Effector memory CD8-positive, alpha-beta T cell (primary cell): Measurements from ENCODE around the gene GYS1.

Source experiments
- ATAC-seq: fragments of 150-1000 bp; cut with Tn5 transposase; replicated peaks from 2 replicates; pipeline ENCODE4 v1.10.0; 2021; ENCODE audit warnings: mild to moderate bottlenecking, moderate library complexity
- DNase-seq, 3 experiments: peaks; one replicate each; pipeline ENCODE4 v3.0.0; 2021
- H3K27ac Mint-ChIP-seq, 2 donors: one replicate each; pipeline ENCODE4 v1.8.0; 2022; ENCODE audit warnings: mild to moderate bottlenecking in 2 of 2, mixed read lengths in 2 of 2, moderate library complexity in 2 of 2
- H3K27me3 Mint-ChIP-seq, 2 donors: one replicate each; pipeline ENCODE4 v1.8.0; 2022; ENCODE audit warnings: mixed read lengths in 2 of 2
- H3K36me3 Mint-ChIP-seq: one replicate; pipeline ENCODE4 v1.8.0; 2022; ENCODE audit warnings: mild to moderate bottlenecking, moderate library complexity, mixed read lengths; ENCODE audit not compliant: insufficient read depth
- H3K4me1 Mint-ChIP-seq, 2 donors: one replicate each; pipeline ENCODE4 v1.8.0; 2022; ENCODE audit warnings: low read depth in 2 of 2, mixed read lengths in 2 of 2
- H3K4me3 Mint-ChIP-seq, 2 donors: one replicate each; pipeline ENCODE4 v1.8.0; 2022; ENCODE audit warnings: mild to moderate bottlenecking in 2 of 2, mixed read lengths in 2 of 2, moderate library complexity in 2 of 2
- H3K9me3 Mint-ChIP-seq, 2 donors: one replicate each; pipeline ENCODE4 v1.8.0; 2022; ENCODE audit warnings: mixed read lengths in 2 of 2

GYS1 gene

DNA sequence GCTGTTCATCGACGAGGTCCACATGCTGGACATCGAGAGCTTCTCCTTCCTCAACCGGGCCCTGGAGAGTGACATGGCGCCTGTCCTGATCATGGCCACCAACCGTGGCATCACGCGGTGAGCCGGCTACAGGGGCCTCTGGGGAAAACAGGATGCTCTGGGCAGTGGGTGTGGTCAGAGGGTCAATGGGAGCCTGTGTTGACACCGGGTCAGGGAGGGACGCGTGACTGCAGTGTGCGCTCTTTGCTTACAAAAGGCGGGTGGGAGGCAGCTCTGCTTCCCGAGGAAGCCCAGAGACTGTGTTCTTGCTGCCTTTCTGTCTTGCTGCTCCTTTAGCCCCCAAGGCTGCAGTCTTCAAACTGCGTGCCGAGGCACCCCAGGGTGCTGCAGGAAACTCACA is 18.1 kb upstream of the GYS1 start:
- Mint-ChIP-seq H3K27me3 (no peaks in the 10 kb centered on the region), H3K27ac (no peak overlapping the region)
- no peak for ATAC-seq

DNA sequence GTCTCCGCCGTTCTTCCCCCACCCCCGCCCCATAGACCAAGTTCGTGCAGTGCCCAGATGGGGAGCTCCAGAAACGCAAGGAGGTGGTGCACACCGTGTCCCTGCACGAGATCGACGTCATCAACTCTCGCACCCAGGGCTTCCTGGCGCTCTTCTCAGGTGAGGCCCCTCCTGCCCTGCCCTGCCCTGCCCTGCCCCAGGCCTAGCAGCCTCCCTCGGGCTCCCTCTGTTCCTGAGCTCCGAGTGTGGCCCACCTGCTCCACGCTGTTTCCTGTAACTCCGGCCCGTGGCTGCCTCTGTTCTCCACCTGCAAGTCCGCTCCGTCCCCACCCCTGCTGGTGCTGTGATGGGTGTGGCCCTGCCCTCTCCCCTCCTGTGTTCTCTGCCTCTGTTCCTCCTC is 17.3 kb upstream of the GYS1 start:
- Mint-ChIP-seq H3K27ac (no peak overlapping the region), H3K4me1 (no peaks in the 10 kb centered on the region)

More for the DNA sequence above, 18.1 kb upstream of the GYS1 start:
- no peak for DNase-seq
- Mint-ChIP-seq H3K4me3 (no peak overlapping the region), H3K4me1 (no peaks in the 10 kb centered on the region), H3K9me3 (no peaks in the 10 kb centered on the region), H3K36me3 (peaks cover 15% of the 10 kb centered on the region)

DNA sequence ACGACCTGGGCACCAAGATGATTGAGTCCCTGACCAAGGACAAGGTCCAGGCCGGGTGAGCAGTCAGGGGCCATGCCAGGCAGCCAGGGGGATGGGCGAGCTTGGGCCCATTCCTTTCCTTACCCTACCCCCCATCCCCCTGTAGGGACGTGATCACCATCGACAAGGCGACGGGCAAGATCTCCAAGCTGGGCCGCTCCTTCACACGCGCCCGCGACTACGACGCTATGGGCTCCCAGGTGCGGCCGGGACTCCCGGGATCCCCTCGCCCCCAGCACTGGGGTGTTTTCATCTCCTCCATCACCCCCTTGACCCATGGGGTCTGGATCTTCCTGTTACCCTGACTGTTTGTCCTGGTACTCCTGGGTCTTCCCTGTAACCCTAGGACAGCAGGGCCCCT is 16.7 kb upstream of the GYS1 start:
- H3K36me3 Mint-ChIP-seq: peaks cover 24% of the 10 kb centered on the region
- H3K9me3 Mint-ChIP-seq: no peaks in the 10 kb centered on the region
- no peak overlapping the region for H3K4me3 Mint-ChIP-seq
- DNase-seq (no peak), ATAC-seq (no peak)
- no peak overlapping the region for H3K27ac Mint-ChIP-seq
- H3K4me1 Mint-ChIP-seq: no peaks in the 10 kb centered on the region
- H3K27me3 Mint-ChIP-seq: no peaks in the 10 kb centered on the region

More for the DNA sequence above, 17.3 kb upstream of the GYS1 start:
- ATAC-seq (no peak), DNase-seq (no peak)
- H3K4me3 Mint-ChIP-seq: no peak overlapping the region
- H3K36me3 Mint-ChIP-seq: peaks cover 21% of the 10 kb centered on the region
- no peaks in the 10 kb centered on the region for H3K27me3 Mint-ChIP-seq
- no peaks in the 10 kb centered on the region for H3K9me3 Mint-ChIP-seq

DNA sequence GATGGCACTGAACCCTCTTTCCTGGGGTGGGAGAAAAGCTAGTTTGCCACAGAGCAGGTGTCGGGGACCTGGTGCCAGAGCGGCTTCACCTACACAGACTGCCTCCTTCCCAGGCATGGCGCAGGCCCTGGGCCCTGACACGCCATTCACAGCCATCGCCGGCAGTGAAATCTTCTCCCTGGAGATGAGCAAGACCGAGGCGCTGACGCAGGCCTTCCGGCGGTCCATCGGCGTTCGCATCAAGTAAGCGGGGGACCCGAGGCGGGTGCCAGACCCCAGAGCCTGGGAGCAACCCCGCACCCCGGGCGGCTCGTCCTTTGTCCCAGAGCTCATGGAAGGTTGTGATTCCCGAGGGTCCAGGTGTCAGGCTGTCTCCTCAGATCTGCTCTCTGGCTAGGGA is 13.8 kb upstream of the GYS1 start:
- no peak overlapping the region for H3K27ac Mint-ChIP-seq
- no peaks in the 10 kb centered on the region for H3K4me1 Mint-ChIP-seq
- DNase-seq (no peak), ATAC-seq (no peak)
- peaks cover 43% of the 10 kb centered on the region for H3K36me3 Mint-ChIP-seq
- H3K9me3 Mint-ChIP-seq: no peaks in the 10 kb centered on the region
- no peaks in the 10 kb centered on the region for H3K27me3 Mint-ChIP-seq
- H3K4me3 Mint-ChIP-seq: no peak overlapping the region

DNA sequence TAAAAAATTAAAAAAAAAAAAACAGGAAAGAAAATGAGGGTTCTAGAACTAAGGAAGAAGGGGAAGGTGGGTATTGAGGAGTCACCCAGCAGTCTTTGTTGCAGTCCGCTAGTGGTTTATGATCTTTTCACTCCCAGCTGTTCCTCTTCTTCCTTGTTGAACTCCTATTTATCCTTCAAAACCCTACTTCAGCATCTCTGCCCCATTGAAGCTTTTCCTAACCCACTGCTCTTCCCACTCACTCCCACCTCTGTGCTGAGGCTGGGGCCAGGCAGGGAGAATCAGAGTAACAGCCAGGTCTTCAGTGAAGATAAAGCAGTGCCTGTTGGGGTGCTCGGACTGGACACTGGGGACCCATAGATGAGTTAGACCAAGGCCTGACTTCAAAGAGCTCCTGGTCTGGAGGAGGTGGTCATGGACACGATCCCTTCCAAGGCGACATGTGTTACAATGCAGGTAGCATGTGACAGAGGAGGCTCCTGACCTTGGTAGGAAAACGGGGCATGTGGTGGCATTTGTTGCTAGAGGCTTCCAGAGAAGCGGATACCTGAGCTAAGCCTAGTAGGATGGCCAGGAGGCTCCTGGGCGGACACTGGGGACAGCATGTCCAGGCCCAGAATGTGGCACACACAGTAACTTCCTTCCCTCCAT is 12.0 kb upstream of the GYS1 start:
- Mint-ChIP-seq H3K9me3 (no peaks in the 10 kb centered on the region), H3K4me1 (no peaks in the 10 kb centered on the region), H3K36me3 (peaks cover 38% of the 10 kb centered on the region), H3K27me3 (no peaks in the 10 kb centered on the region), H3K27ac (no peak overlapping the region), H3K4me3 (no peak overlapping the region)
- no peak for ATAC-seq
- no peak for DNase-seq

DNA sequence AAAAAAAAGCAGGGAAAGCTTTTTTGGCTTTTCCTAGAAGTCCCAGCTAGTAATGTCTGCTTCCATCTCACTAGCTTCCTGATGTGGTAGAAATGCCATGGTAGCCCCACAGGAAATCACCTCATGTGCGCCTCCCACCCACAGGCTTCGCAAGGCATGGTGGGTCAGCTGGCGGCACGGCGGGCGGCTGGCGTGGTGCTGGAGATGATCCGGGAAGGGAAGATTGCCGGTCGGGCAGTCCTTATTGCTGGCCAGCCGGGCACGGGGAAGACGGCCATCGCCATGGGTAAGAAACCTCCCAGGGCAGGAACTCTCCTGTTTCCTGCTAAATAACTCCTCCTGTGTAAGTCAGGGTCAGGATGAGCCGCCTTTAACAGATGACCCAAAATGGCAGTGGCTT is 11.0 kb upstream of the GYS1 start:
- H3K4me3 Mint-ChIP-seq: no peak overlapping the region
- DNase-seq (no peak), ATAC-seq (no peak)
- peaks cover 3 to 7% of the 10 kb centered on the region in 2 donors for H3K4me1 Mint-ChIP-seq
- H3K36me3 Mint-ChIP-seq: peaks cover 33% of the 10 kb centered on the region
- no peaks in the 10 kb centered on the region for H3K27me3 Mint-ChIP-seq
- H3K27ac Mint-ChIP-seq: no peak overlapping the region
- no peaks in the 10 kb centered on the region for H3K9me3 Mint-ChIP-seq

DNA sequence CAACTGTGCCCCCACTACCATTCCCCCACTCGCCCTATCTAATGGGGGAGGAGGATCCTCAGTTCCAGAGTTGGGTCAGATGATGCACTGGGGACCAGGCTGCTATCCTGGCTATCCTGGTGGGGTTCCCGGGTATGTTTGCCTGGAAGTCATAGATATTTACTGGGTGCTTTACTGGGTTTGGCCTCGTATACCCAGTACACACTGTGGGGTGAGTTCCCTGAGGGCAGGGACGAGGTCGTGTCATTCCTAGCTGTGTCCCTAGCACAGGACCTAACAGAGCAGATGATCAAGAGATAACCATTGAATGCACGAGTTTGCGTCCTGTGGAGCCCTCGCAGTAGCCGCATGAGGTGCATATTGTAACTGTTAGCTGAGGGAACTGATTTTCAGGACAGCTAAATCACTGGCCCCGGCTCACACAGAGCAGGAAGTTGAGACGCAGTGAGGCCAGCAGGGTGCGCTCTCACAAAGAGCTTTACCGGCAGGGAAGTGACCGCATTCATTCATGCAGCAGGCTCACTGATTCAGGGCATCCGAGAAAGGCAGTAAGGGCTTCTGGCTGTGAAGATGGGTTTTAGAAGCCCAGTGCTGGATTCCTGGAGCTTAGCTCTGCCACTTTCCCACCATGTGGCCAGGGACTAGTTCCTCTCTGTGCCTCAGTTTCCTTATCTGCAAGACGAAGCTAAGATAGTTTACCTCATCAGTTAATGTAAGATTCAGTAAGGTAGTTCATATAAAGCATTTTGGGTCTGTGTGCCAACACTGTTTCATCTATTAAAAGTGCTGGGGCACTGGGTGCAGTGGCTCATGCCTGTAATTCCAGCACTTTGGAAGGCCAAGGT is 6.6 kb upstream of the GYS1 start:
- Mint-ChIP-seq H3K27ac (no peak overlapping the region), H3K36me3 (peaks cover 25% of the 10 kb centered on the region), H3K27me3 (no peaks in the 10 kb centered on the region), H3K9me3 (no peaks in the 10 kb centered on the region), H3K4me3 (no peak overlapping the region), H3K4me1 (peaks cover 14 to 17% of the 10 kb centered on the region in 2 donors)
- peak; percentile 91 for ATAC-seq
- DNase-seq: peak; percentile 56 to 59 (median 59)

DNA sequence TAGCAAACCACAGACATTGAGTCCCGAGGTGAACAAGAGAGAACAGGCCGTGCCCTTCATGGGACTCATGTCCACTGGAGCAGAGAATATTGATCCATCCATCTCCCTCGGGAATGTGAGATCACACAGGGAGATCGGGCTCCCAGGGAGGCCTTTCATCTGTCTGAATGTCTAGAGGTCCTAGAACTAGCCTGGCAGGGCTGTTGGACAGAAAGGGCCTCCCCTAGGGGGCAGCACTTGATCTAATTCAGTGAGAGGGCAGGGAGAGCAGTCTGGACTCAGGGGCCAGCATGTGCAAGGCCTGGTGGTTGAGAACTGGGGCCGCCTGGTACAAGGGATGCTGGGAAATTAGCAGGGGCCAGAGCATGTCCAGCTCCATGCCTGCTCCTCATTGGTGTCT is 4.9 kb upstream of the GYS1 start:
- no peaks in the 10 kb centered on the region for H3K9me3 Mint-ChIP-seq
- ATAC-seq (no peak), DNase-seq (peak; percentile 29 to 54 (median 40))
- peak overlapping the region in 1 of 2 donors; percentile 49 for H3K27ac Mint-ChIP-seq
- no peak overlapping the region for H3K4me3 Mint-ChIP-seq
- H3K27me3 Mint-ChIP-seq: no peaks in the 10 kb centered on the region
- peaks cover 20% of the 10 kb centered on the region for H3K36me3 Mint-ChIP-seq
- peaks cover 23 to 26% of the 10 kb centered on the region in 2 donors for H3K4me1 Mint-ChIP-seq

DNA sequence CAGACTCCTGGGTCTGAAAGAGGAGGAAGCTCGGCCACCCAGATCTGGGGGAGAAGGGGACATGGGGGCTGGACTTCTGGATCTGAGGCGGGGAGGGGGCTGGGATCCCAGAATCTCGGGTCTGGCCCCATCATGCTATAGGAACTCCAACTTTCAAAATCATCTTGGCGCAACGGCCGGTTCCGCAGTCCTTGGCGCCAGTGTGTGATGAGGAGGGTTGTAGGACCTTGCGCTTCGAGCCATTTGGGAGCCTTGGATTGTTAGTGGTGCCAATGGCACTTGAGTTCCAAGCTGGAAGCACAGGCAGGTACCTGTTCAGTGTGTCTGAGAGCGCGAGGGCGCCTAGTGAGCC is 902 bp upstream of the GYS1 start:
- peak overlapping the region; percentile 91 to 96 for H3K27ac Mint-ChIP-seq
- ATAC-seq (no peak), DNase-seq (no peak)
- H3K27me3 Mint-ChIP-seq: no peaks in the 10 kb centered on the region
- peak overlapping the region; percentile 91 to 95 for H3K4me3 Mint-ChIP-seq
- H3K4me1 Mint-ChIP-seq: peaks cover 28 to 45% of the 10 kb centered on the region in 2 donors
- no peaks in the 10 kb centered on the region for H3K9me3 Mint-ChIP-seq
- peaks cover 18% of the 10 kb centered on the region for H3K36me3 Mint-ChIP-seq

DNA sequence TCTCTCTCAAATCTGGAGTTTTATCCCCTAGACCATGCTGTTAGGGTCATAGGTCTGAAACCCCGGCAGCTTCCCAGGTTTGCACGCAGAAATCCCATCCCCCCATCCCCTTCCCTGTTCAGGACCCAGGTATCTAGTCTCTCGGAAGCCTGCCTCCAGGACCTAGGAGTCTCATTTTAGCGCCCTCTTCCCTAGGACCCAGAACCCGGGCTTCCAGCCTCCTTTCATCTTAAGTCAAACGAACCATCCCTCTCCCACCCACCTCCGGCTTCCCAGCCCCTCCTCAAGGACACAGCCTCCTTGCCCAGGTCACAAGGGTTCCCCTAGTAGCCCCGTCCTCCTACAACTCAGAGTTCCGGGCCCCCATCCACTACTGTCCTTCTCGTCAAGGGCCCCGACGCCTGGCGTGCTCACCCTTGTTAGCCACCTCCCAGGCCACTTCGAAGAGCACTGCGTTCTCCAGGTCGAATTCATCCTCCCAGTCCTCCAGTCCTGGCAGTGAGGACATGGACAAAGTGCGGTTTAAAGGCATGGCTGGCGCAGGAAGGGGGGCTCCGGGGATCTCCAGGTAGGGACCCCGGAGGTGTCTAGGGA is 431 bp downstream of the GYS1 start:
- no peak for ATAC-seq

DNA sequence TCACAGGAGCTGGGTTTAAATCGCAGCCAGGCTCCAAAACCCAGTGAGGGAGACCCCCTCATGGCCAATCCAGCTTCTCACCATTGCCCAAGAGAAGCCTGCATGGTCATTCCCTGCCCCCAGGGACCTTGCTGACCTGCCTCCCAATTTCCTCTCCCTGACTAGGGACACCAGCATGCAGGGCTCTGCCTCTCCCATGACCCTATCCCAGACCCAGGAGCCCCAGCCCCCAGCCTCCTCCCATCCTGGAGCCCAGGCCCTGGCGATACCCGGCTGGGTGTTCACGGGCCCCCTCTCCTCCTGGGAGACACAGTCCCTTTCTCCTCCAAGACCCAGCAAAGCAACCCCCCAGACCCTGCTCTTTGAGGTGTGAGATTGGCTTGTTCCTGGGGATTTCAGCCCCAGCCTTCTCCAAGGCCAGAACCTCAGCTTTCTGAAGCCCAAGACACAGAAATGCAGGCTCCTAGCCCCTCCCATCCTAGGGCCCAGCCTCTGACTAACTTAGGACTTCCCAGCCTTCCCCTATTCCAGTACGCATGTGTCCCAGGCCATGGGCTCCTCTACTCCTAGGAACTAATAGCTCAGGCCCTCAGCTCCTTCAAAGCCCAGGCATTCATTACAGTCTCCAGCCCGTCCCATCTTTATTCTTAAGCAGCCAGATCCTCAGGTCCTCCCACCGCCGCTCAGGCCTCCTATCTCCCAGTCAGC is 1.1 kb downstream of the GYS1 start:
- peak overlapping the region; percentile 91 to 95 for H3K4me3 Mint-ChIP-seq
- no peaks in the 10 kb centered on the region for H3K27me3 Mint-ChIP-seq
- DNase-seq: no peak
- peaks cover 19% of the 10 kb centered on the region for H3K36me3 Mint-ChIP-seq
- H3K27ac Mint-ChIP-seq: peak overlapping the region; percentile 91 to 96
- no peaks in the 10 kb centered on the region for H3K9me3 Mint-ChIP-seq
- no peak for ATAC-seq
- peaks cover 31 to 38% of the 10 kb centered on the region in 2 donors for H3K4me1 Mint-ChIP-seq

More for the DNA sequence above, 431 bp downstream of the GYS1 start:
- DNase-seq: no peak
- peak overlapping the region; percentile 91 to 95 for H3K4me3 Mint-ChIP-seq
- no peaks in the 10 kb centered on the region for H3K27me3 Mint-ChIP-seq
- peaks cover 19% of the 10 kb centered on the region for H3K36me3 Mint-ChIP-seq
- H3K9me3 Mint-ChIP-seq: no peaks in the 10 kb centered on the region
- H3K4me1 Mint-ChIP-seq: peaks cover 31 to 39% of the 10 kb centered on the region in 2 donors
- H3K27ac Mint-ChIP-seq: peak overlapping the region; percentile 91 to 96

DNA sequence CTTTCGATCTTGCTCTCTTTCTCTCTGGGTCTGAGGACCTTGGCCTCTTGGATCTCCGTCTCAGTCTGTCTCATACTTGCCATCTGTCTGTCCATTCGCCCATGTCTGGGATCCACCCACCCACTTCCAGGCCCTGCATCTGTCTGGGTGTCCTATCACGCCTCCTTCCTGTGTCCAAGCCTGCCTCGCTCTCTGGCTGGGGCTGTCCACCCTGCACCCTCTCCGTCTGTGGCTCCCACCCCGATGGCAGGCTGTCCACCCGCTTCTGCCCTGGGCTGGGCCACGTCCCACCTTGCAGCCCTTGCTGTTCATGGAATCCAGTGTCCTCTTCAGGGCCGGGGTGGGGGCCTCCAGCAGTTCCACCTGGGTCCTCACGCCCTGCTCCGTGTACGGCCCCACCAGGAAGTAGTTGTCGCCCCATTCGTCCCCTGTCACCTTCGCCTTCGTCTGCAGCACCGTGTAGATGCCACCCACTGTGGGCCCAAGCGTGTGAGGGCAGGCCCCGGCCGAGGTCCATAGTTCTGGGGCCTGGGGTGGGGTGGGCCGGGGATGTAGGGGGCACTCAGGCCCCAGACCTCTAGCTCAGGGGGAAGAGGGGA is 2.0 kb downstream of the GYS1 start:
- no peaks in the 10 kb centered on the region for H3K27me3 Mint-ChIP-seq
- peak overlapping the region; percentile 32 to 96 for H3K27ac Mint-ChIP-seq
- DNase-seq (no peak), ATAC-seq (no peak)
- peak overlapping the region in 1 of 2 donors; percentile 95 for H3K4me3 Mint-ChIP-seq
- H3K36me3 Mint-ChIP-seq: peaks cover 19% of the 10 kb centered on the region
- no peaks in the 10 kb centered on the region for H3K9me3 Mint-ChIP-seq
- H3K4me1 Mint-ChIP-seq: peaks cover 31 to 38% of the 10 kb centered on the region in 2 donors

DNA sequence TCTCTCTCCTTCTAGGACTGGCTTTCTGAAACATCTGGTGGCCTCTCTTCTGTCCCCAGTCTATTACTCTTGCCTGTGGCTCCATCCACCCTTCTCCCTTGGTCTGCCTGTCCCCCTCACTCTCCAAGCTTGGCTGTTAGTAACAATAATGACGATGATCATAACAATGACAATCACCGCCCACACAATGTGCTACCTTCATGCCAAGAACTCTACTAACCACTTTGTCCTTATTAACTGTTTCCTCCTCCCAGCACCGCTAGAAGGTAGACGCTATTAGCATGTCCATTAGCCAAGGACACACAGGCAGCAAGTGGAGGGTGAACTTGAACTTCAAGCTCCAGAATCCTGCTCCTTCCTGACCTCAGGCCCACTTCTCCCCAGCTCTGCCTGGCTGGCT is 2.7 kb downstream of the GYS1 start:
- no peak overlapping the region for H3K4me3 Mint-ChIP-seq
- ATAC-seq: no peak
- no peak for DNase-seq
- peaks cover 19% of the 10 kb centered on the region for H3K36me3 Mint-ChIP-seq
- H3K27me3 Mint-ChIP-seq: no peaks in the 10 kb centered on the region
- H3K27ac Mint-ChIP-seq: peak overlapping the region; percentile 32 to 96
- H3K4me1 Mint-ChIP-seq: peaks cover 31 to 37% of the 10 kb centered on the region in 2 donors
- no peaks in the 10 kb centered on the region for H3K9me3 Mint-ChIP-seq
